ENCODE measurements around the gene KCNQ1OT1. TPM values are rescaled to one million over a fixed set of nuclear protein-coding genes. Genes with fewer than 3 reads are reported as not detected.

KCNQ1OT1 gene
- total and polyA plus RNA-seq, 9 of the 15 experiments (the other 6 are each of a cell fraction or from before 2014, with no cell fraction given), result 0.04 to 2.3 (median 0.74) TPM

- TF ChIP-seq ZNF696 (CRISPR knock-in tag; conservative IDR thresholded peaks at IDR 0.05), result no peak
- TF ChIP-seq SNAPC5 (CRISPR knock-in tag; IDR thresholded peaks at IDR 0.05), result no peak
- peak; percentile 68 for TF ChIP-seq MAX (CRISPR knock-in tag; IDR thresholded peaks at IDR 0.05)
- no peak for TF ChIP-seq ETS2 (tag; IDR thresholded peaks at IDR 0.05; ENCODE audit: borderline replicate concordance, poor library complexity, severe bottlenecking)
- no peak for TF ChIP-seq ARID2 (IDR thresholded peaks at IDR 0.05)
- no peak for TF ChIP-seq ZNF24 (IDR thresholded peaks at IDR 0.05)
- no peak for TF ChIP-seq ZNF121 (CRISPR knock-in tag; conservative IDR thresholded peaks at IDR 0.05)
- no peak for TF ChIP-seq RBM39 (optimal IDR thresholded peaks at IDR 0.05; ENCODE audit: low read depth, low read length)
- no peak for TF ChIP-seq GABPA (tag; conservative IDR thresholded peaks at IDR 0.05; ENCODE audit: low read depth)
- peak; percentile 57 for TF ChIP-seq NFIC (IDR thresholded peaks at IDR 0.05)
- TF ChIP-seq KAT2B (IDR thresholded peaks at IDR 0.05; ENCODE audit: low read depth, low read length), result no peak
- no peak for TF ChIP-seq GABPB1 (CRISPR knock-in tag; IDR thresholded peaks at IDR 0.05)
- no peak; the same call in 1 of the 2 replicates for TF ChIP-seq PKNOX1 (IDR thresholded peaks at IDR 0.05)
- 0 out of 2 replicates have a peak, but pooled peaks have one; percentile 22 for TF ChIP-seq ZBTB7A (IDR thresholded peaks at IDR 0.05; ENCODE audit: borderline replicate concordance, control insufficient read depth, low read depth, low read length)
- no peak for TF ChIP-seq CTBP1 (IDR thresholded peaks at IDR 0.05; ENCODE audit: borderline replicate concordance)
- no peak for TF ChIP-seq ZNF384 (IDR thresholded peaks at IDR 0.05; ENCODE audit: low read depth, low read length)
- TF ChIP-seq GTF2E2 (tag; IDR thresholded peaks at IDR 0.05), result no peak
- TF ChIP-seq DPF2 (IDR thresholded peaks at IDR 0.05), result no peak
- TF ChIP-seq GATAD2A (IDR thresholded peaks at IDR 0.05), result no peak
- TF ChIP-seq TRIM24 (IDR thresholded peaks at IDR 0.05), result 0 out of 4 replicates have a peak, but pooled peaks have one; percentile 25 to 34
- no peak for TF ChIP-seq SRSF1 (IDR thresholded peaks at IDR 0.05; ENCODE audit: low read depth, low read length)
- peak; percentile 62; the same call in 1 of the 2 replicates for TF ChIP-seq POLR2AphosphoS5 (IDR thresholded peaks at IDR 0.05; ENCODE audit: control insufficient read depth, insufficient read depth, low read depth, low read length)
- TF ChIP-seq ZNF263 (CRISPR knock-in tag; IDR thresholded peaks at IDR 0.05; ENCODE audit: borderline replicate concordance), result no peak
- no peak for TF ChIP-seq SOX6 (IDR thresholded peaks at IDR 0.05)
- no peak for TF ChIP-seq KDM2B (CRISPR knock-in tag; IDR thresholded peaks at IDR 0.05)
- no peak for TF ChIP-seq PML (IDR thresholded peaks at IDR 0.05; ENCODE audit: low read length)
These were observed 39.0 kb upstream of the KCNQ1OT1 start (continued) for GRCh38 chr11:2738551-2739431.
